GM12878 (cell line): ENCODE results near the gene DLGAP3. TPM values are rescaled to one million over a fixed set of nuclear protein-coding genes. Genes with fewer than 3 reads are reported as not detected.

Source experiments
- ATAC-seq: fragments of 200-7000 bp; cut with Tn5 transposase; 3 replicates; pipeline ENCODE4 v1.9.1; 2020; ENCODE audit warnings: mild to moderate bottlenecking, moderate library complexity
- BruUV-seq: library from RNA; stranded (reverse); fragments of 400-500 nt; replicated peaks from 2 replicates; lab custom pipeline; 2021; lab: Mats Ljungman, UMichigan
- CTCF ChIA-PET: fragments of 300-600 bp; sonication (Branson Sonifier 250); formaldehyde crosslinking; extraction: SDS; loops from one replicate; lab custom pipeline; 2021; ENCODE audit warnings: inconsistent platforms; lab: Yijun Ruan, JAX
- POLR2A ChIA-PET: fragments of 350-600 bp; formaldehyde crosslinking; extraction: SDS; loops from one replicate; lab custom pipeline; 2021; ENCODE audit warnings: inconsistent platforms; lab: Charles Lee
- RAD21 ChIA-PET: fragments of 300-600 bp; sonication (Branson Sonifier 250); formaldehyde crosslinking; loops from one replicate; lab custom pipeline; 2023; ENCODE audit warnings: antibody characterized with exemption; ENCODE audit not compliant: unreplicated experiment; lab: Charles Lee
- SMC1A ChIA-PET: fragments of 300-600 bp; sonication (Branson Sonifier 250); formaldehyde crosslinking; loops from one replicate; lab custom pipeline; 2023; ENCODE audit not compliant: unreplicated experiment, uncharacterized antibody; lab: Charles Lee
- DNase-seq: peaks from one replicate; pipeline ENCODE4 v3.0.0-alpha.2; 2011; ENCODE audit warnings: low read depth, low spot score
- FAIRE-seq: peaks from 3 replicates; lab custom pipeline; 2011; peaks lifted over from hg19 to GRCh38; lab: Jason Lieb, UNC
- H2AFZ ChIP-seq: 2 replicates; pipeline ENCODE4 v1.6.0; 2011; ENCODE audit warnings: low read depth, low read length, control low read depth; ENCODE audit not compliant: control insufficient read depth
- H3K27ac ChIP-seq: 2 replicates; pipeline ENCODE4 v1.5.1; 2011; ENCODE audit warnings: control low read depth; ENCODE audit not compliant: control insufficient read depth, insufficient read depth
- H3K27me3 ChIP-seq, 2 experiments: replicated peaks in 1 of 2; 2 replicates each; pipeline versions ENCODE4 v1.6.0 to v1.6.1; 2011; ENCODE audit warnings: low read length in 1 of 2; ENCODE audit not compliant: control insufficient read depth in 2 of 2, insufficient read depth in 2 of 2
- H3K36me3 ChIP-seq, 2 experiments: 2 replicates each; pipeline ENCODE4 v1.5.1; 2011; ENCODE audit warnings: low read length in 1 of 2; ENCODE audit not compliant: control insufficient read depth in 2 of 2, insufficient read depth in 2 of 2
- H3K4me1 ChIP-seq: 2 replicates; pipeline ENCODE4 v1.6.1; 2011; ENCODE audit warnings: mild to moderate bottlenecking, low read length, moderate library complexity, mixed read lengths; ENCODE audit not compliant: control insufficient read depth, insufficient read depth
- H3K4me2 ChIP-seq: 2 replicates; pipeline ENCODE4 v1.6.0; 2011; ENCODE audit warnings: control low read depth; ENCODE audit not compliant: control insufficient read depth, insufficient read depth
- H3K4me3 ChIP-seq: fragments of 200-600 bp; sonication (generic); 2 replicates; pipeline ENCODE4 v1.5.1; 2016
- H3K79me2 ChIP-seq: 2 replicates; pipeline ENCODE4 v1.6.0; 2011; ENCODE audit warnings: low read length; ENCODE audit not compliant: control insufficient read depth, insufficient read depth
- H3K9ac ChIP-seq: 2 replicates; pipeline ENCODE4 v1.8.0; 2011; ENCODE audit warnings: low read length, control low read depth, mixed read lengths; ENCODE audit not compliant: control insufficient read depth, insufficient read depth
- H3K9me3 ChIP-seq: replicated peaks from 3 replicates; pipeline ENCODE4 v1.5.1; 2011; ENCODE audit warnings: mild to moderate bottlenecking, low read length; ENCODE audit not compliant: control insufficient read depth, insufficient read depth
- H4K20me1 ChIP-seq: 2 replicates; pipeline ENCODE4 v1.6.0; 2011; ENCODE audit not compliant: control insufficient read depth, insufficient read depth
- CBX3 ChIP-seq: fragments of 200-600 bp; sonication (generic); IDR thresholded peaks from 2 replicates; pipeline ENCODE4 v1.6.1; 2016; ENCODE audit warnings: low read depth, borderline replicate concordance
- CBX5 ChIP-seq: sonication (generic); IDR thresholded peaks from 2 replicates; pipeline ENCODE4 v1.6.1; 2016; ENCODE audit warnings: low read depth, moderate library complexity, mild to moderate bottlenecking, inconsistent platforms
- EZH2 ChIP-seq: IDR thresholded peaks from 2 replicates; pipeline ENCODE4 v1.6.1; 2012; ENCODE audit warnings: low read depth, mild to moderate bottlenecking, control low read depth, inconsistent platforms, low read length, borderline replicate concordance; ENCODE audit not compliant: control insufficient read depth
- IKZF2 ChIP-seq, 2 experiments: fragments of 450-650 bp; IDR thresholded peaks; 2 replicates each; pipeline ENCODE4 v1.6.1; 2017; ENCODE audit warnings: mild to moderate bottlenecking in 2 of 2, moderate library complexity in 2 of 2
- LARP7 ChIP-seq: fragments of 450-650 bp; IDR thresholded peaks from 2 replicates; pipeline ENCODE4 v1.6.1; 2017; ENCODE audit warnings: mild to moderate bottlenecking
- MYB ChIP-seq: fragments of 150-350 bp; IDR thresholded peaks from 2 replicates; pipeline ENCODE4 v1.6.1; 2014; ENCODE audit warnings: mild to moderate bottlenecking, low read depth, low read length, borderline replicate concordance
- RAD51 ChIP-seq: fragments of 450-650 bp; IDR thresholded peaks from 2 replicates; pipeline ENCODE4 v1.6.1; 2016; ENCODE audit warnings: moderate library complexity, mild to moderate bottlenecking, inconsistent platforms
- RB1 ChIP-seq: fragments of 450-650 bp; formaldehyde crosslinking; IDR thresholded peaks from 2 replicates; pipeline ENCODE4 v1.6.1; 2017; ENCODE audit warnings: mild to moderate bottlenecking, borderline replicate concordance
- RELA ChIP-seq: fragments of 450-650 bp; IDR thresholded peaks from 2 replicates; pipeline ENCODE4 v1.8.0; 2014; ENCODE audit warnings: borderline replicate concordance; ENCODE audit not compliant: partially characterized antibody
- SMAD1 ChIP-seq: fragments of 450-650 bp; IDR thresholded peaks from 2 replicates; pipeline ENCODE4 v1.6.1; 2018; ENCODE audit warnings: mild to moderate bottlenecking, low read depth; ENCODE audit not compliant: partially characterized antibody
- SREBF1 ChIP-seq: IDR thresholded peaks from 2 replicates; pipeline ENCODE4 v1.6.1; 2012; ENCODE audit warnings: mild to moderate bottlenecking, low read length
- SUPT20H ChIP-seq: IDR thresholded peaks from 2 replicates; pipeline ENCODE4 v1.6.1; 2011; ENCODE audit warnings: low read depth, mild to moderate bottlenecking, low read length, moderate library complexity, borderline replicate concordance; ENCODE audit not compliant: control insufficient read depth
- SUZ12 ChIP-seq: fragments of 200-600 bp; sonication (generic); IDR thresholded peaks from one replicate; pipeline ENCODE4 v1.6.1; 2018; ENCODE audit warnings: antibody characterized with exemption, mild to moderate bottlenecking; ENCODE audit not compliant: unreplicated experiment
- TARDBP ChIP-seq: IDR thresholded peaks from 2 replicates; pipeline ENCODE4 v1.6.1; 2016; ENCODE audit warnings: borderline replicate concordance
- ZNF217 ChIP-seq: fragments of 450-650 bp; IDR thresholded peaks from 2 replicates; pipeline ENCODE4 v1.6.1; 2017; ENCODE audit warnings: antibody characterized with exemption, mild to moderate bottlenecking
- WGBS: methylation state at CpG from one replicate; pipeline ENCODE4 v1.1.6; 2016; ENCODE audit warnings: low lambda C conversion rate; ENCODE audit not compliant: insufficient replicate concordance, insufficient coverage; ENCODE audit errors: missing lambda C conversion rate; 5-methylcytosine and 5-hydroxymethylcytosine counted together
- in situ Hi-C: fragments of 300-500 bp; cut with MboI; formaldehyde crosslinking; loops from 9 replicates; pipeline ENCODE4 v1.14.3; 2018; ENCODE audit warnings: mixed read lengths
- intact Hi-C: fragments of 100-400 bp; cut with micrococcal nuclease; formaldehyde crosslinking; loops from one replicate; pipeline ENCODE4 v1.14.2; 2022; ENCODE audit not compliant: unreplicated experiment
- polyA plus RNA-seq, 11 experiments: library from polyadenylated mRNA; depleted of rRNA in 4 of 11; unstranded in 6 of 11; stranded (reverse) in 5 of 11; fragments of >200 nt; fragmentation: Nextera tagmentation in 4 of 11; fragmentation: Illumina TruSeq in 1 of 11; extraction: Ambion mirVana in 4 of 11; extraction: Trizol in 1 of 11; gene quantifications; 1 replicate in 1 of 11; 2 replicates in 10 of 11; pipeline versions ENCODE4 v1.2.1 to v1.2.3, GENCODE V29; 2011 to 2016; ENCODE audit warnings: inconsistent platforms in 2 of 11, missing spikeins in 2 of 11, low read depth in 1 of 11
- total RNA-seq, 4 experiments: library from RNA; depleted of rRNA in 3 of 4; stranded (reverse); fragments of >200 nt in 3 of 4; fragmentation: Illumina TruSeq in 1 of 4; extraction: Trizol in 1 of 4; gene quantifications; 2 replicates each; pipeline versions ENCODE4 v1.2.1 to v1.2.3, GENCODE V29; 2013 to 2021
- TF ChIP-seq, protein P1 (sequence below): fragments of 450-650 bp; IDR thresholded peaks from 2 replicates; pipeline ENCODE4 v1.6.1; 2017; ENCODE audit warnings: mild to moderate bottlenecking, moderate library complexity

The DLGAP3 gene
- total and polyA plus RNA-seq, 10 of the 15 experiments (the other 5 are each of a cell fraction or from before 2014, with no cell fraction given), result 0.03 to 0.15 (median 0.08) TPM; not detected in 4

DNA sequence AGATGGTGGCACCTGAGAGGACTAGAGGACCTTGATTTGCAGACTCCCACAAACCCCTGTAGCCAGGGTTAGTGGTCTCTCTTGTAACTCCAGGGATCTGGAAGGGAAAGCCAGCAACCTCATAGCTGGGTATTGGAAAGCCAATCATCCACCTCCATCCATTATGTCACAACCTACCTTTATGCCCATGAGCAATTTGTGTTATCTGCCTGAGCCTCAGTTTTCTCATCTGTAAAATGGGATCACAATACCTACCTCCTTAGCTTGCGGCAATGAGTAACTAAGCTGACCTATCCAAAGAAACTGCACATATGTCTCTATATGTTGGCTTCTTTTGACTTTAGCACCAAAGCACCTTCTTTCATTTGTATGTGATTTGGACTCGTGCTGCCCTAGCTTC lies 14.5 kb downstream of the DLGAP3 start:
- Histone ChIP-seq H4K20me1 (no peaks in the 10 kb centered on the region), H3K27me3 (no peaks in the 10 kb centered on the region; a peak in 2 of 4 replicates), H3K4me3 (no peak overlapping the region), H3K36me3 (no peaks in the 10 kb centered on the region), H3K27ac (no peak overlapping the region), H3K9me3 (no peaks in the 10 kb centered on the region), H2AFZ (no peak overlapping the region), H3K4me1 (peaks cover 13% of the 10 kb centered on the region)
- ChIA-PET RAD21 (no interaction called here), SMC1A (no interaction called here), POLR2A (no interaction called here)
- 48% methylated on average over 2 of the region's 2 CpGs for WGBS
- in situ Hi-C loops (no loop called here), intact Hi-C loops (no loop called here)
- TF ChIP-seq LARP7, result no peak
- TF ChIP-seq CBX3, result no peak
- TF ChIP-seq, all 136 proteins: peak for 0
- Histone ChIP-seq H3K9ac (no peak overlapping the region), H3K4me2 (no peak overlapping the region), H3K79me2 (no peaks in the 10 kb centered on the region)
- FAIRE-seq (no peak), DNase-seq (no peak), ATAC-seq (no peak)
- CTCF ChIA-PET, result interaction anchor here (1.0 kb wide), 1 partner anchor 49 kb away, joined by 3 read pairs; no protein-coding TSS in a partner anchor
- BruUV-seq, result no TSS peak

DNA sequence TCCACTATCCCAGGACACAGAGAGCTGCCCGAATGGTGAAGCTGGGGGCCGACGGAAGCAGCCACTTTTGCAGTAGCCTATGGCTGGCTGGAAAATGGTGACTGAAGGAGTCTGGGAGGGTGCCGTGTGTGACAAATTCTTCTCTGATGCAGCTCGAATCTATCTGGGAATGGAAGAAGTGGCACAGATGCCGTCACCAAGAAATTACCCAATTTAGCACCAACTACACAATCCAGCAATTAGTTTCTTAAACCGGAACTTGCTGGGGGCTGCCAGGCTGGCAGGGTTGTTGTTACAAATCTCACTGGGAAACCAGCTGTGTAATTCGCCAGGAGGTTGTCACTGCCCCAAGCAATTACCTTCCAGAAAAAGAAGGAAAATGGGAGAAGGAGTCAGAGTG lies 18.0 kb downstream of the DLGAP3 start:
- WGBS, result 30% methylated on average over 8 of the region's 8 CpGs
- intact Hi-C loops, result no loop called here
- Histone ChIP-seq H3K4me2 (no peak overlapping the region), H4K20me1 (no peaks in the 10 kb centered on the region), H3K4me1 (no peaks in the 10 kb centered on the region), H3K27me3 (no peaks in the 10 kb centered on the region; a peak in 2 of 4 replicates), H3K27ac (no peak overlapping the region), H3K9me3 (no peaks in the 10 kb centered on the region), H3K79me2 (no peaks in the 10 kb centered on the region), H2AFZ (no peak overlapping the region), H3K36me3 (no peaks in the 10 kb centered on the region), H3K4me3 (no peak overlapping the region), H3K9ac (no peak overlapping the region)
- no TSS peak for BruUV-seq
- in situ Hi-C loops, result no loop called here
- CTCF ChIA-PET, result no interaction called here
- RAD21 ChIA-PET, result no interaction called here
- POLR2A ChIA-PET, result interaction anchor here (0.7 kb wide), 1 partner anchor 85 kb away, joined by 3 read pairs; no protein-coding TSS in a partner anchor
- SMC1A ChIA-PET, result interaction anchor here (0.6 kb wide), 1 partner anchor 22 kb away, joined by 4 read pairs; no protein-coding TSS in a partner anchor
- no peak for ATAC-seq
- no peak for FAIRE-seq
- DNase-seq, result no peak
- TF ChIP-seq ZNF217 (no peak), CBX5 (no peak), SUPT20H (no peak), SUZ12 (no peak), RB1 (no peak), IKZF2 (IDR thresholded peaks at IDR 0.05) (no peak), MYB (no peak), TARDBP (no peak), RELA (no peak), RAD51 (no peak), EZH2 (no peak), SMAD1 (no peak), SREBF1 (no peak)
- TF ChIP-seq, protein P1, sequence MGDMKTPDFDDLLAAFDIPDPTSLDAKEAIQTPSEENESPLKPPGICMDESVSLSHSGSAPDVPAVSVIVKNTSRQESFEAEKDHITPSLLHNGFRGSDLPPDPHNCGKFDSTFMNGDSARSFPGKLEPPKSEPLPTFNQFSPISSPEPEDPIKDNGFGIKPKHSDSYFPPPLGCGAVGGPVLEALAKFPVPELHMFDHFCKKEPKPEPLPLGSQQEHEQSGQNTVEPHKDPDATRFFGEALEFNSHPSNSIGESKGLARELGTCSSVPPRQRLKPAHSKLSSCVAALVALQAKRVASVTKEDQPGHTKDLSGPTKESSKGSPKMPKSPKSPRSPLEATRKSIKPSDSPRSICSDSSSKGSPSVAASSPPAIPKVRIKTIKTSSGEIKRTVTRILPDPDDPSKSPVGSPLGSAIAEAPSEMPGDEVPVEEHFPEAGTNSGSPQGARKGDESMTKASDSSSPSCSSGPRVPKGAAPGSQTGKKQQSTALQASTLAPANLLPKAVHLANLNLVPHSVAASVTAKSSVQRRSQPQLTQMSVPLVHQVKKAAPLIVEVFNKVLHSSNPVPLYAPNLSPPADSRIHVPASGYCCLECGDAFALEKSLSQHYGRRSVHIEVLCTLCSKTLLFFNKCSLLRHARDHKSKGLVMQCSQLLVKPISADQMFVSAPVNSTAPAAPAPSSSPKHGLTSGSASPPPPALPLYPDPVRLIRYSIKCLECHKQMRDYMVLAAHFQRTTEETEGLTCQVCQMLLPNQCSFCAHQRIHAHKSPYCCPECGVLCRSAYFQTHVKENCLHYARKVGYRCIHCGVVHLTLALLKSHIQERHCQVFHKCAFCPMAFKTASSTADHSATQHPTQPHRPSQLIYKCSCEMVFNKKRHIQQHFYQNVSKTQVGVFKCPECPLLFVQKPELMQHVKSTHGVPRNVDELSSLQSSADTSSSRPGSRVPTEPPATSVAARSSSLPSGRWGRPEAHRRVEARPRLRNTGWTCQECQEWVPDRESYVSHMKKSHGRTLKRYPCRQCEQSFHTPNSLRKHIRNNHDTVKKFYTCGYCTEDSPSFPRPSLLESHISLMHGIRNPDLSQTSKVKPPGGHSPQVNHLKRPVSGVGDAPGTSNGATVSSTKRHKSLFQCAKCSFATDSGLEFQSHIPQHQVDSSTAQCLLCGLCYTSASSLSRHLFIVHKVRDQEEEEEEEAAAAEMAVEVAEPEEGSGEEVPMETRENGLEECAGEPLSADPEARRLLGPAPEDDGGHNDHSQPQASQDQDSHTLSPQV, result no peak
